ENCODE results near the gene CYSTM1.
A peak's percentile ranks its signal among the peaks of the same experiment; 100 is the strongest.

Gene CYSTM1

DNA sequence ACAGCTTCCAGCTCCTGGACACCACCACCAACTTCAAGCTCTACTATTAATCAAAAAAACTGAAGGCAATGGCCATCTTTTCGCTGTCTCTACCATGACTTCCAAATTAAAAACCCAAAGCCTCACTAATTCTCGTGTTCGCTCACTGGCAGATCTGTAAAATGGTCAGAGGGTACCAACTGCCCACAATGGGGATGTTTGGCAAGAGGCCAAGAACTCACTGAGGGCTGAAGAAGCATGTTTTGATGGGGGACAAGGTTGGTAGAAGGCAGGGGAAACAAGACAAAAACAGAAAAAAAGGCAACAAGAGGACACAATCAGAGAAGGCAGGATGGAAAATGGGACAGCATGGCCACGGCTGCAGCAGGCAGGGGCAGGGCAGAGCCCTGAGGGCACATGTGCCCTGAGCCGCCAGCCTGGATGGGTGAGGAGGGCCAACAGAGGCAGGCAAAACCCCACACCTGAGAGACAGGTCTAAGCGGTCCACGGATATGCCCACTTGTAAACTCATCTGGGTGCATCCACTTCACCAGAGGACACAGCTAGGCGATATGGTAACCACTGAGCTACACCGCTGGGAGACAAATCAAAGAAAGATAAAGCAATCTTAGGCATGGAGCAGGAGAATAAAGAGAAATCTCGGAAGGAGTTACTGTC, 77.6 kb downstream of the CYSTM1 start:
- DNase-seq (ENCODE audit: low spot score) (no peak), FAIRE-seq (no peak)

DNA sequence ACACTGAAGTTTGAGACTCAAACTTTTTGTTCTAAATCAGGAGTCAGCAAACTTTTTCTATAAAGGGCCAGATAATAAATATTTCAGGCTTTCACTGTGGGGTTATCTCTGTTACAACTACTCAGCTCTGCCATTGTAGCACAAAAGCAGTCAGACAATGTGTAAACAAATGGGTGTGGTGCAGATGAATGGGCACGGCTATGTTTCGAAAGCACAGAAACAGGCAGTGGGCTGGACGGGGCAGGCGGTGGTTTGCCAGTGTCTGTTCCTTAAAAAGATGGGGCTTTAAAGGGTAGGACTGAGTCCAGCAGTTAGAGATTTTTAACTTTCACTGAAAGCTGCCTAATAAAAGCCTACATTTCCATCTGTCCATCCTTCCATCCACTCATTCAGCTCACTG, 79.0 kb downstream of the CYSTM1 start:
- no peak for DNase-seq (ENCODE audit: low spot score)
- no peak for FAIRE-seq

DNA sequence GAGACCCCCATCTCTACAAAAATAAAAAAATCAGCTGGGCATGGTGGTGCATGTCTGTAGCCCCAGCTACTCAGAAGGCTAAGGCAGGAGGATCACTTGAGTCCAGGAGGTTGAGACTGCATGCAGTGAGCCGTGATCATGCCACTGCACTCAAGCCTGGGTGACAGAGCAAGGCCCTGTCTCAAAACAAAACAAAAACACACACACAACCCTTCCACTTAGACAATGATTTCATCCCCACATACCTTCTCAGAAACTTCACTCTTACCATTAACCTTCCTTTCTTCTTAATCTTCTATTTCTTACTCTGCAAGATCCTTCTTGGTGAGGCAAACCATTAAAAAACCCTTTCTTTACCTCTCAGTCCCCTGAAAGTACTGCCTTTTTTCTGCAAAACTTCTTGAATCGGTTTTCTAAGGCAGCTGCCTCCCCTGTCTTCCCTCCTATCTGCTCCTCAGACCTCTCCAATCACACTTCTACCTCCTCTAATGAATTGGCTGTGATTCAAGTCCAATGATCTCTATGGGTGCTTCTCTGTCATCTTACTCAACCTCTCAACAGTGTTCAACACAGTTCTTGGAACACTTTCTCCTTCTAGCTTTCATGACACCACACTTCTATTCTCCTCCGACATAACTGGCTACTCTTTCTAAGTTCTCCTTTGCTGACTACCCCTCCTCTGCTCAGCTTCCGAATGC, 80.6 kb downstream of the CYSTM1 start:
- FAIRE-seq (no peak), DNase-seq (ENCODE audit: low spot score) (no peak)

DNA sequence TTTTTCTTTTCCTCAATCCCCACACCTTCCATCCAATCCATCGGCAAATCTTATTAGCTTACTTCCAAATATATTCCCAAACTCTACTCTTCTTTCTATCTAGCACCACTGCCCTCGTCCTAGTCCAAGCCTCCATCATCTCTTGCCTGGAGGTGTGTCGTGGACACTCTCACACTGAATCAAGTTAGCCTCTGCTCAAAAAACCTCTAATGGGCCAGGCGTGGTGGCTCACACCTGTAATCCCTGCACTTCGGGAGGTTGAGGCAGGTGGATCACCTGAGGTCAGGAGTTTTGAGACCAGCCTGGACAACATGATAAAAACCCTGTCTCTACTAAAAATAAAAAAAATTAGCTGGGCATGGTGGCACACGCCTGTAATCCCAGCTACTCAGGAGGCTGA, 81.7 kb downstream of the CYSTM1 start:
- DNase-seq (ENCODE audit: low spot score): no peak
- no peak for FAIRE-seq

DNA sequence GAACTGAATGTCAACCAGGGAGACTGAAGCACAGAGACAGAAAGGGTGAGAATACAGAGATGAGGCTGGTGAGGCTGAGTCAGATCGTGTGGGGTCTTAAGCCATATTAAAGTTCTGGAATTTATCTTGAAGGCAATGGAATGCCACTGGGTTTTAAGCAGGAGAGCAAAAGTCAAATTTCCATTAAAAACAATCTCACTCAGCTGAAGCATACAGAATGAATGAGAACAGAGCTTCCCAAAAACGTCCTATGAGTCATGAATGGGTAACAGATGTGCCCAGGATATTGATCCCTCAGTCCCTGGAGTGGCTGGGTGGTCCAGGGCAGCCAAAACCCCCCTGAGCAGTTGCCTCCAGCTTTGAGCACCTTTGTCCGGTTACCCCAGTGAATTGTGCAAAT, 83.0 kb downstream of the CYSTM1 start:
- DNase-seq (ENCODE audit: low spot score) (no peak), FAIRE-seq (no peak)

DNA sequence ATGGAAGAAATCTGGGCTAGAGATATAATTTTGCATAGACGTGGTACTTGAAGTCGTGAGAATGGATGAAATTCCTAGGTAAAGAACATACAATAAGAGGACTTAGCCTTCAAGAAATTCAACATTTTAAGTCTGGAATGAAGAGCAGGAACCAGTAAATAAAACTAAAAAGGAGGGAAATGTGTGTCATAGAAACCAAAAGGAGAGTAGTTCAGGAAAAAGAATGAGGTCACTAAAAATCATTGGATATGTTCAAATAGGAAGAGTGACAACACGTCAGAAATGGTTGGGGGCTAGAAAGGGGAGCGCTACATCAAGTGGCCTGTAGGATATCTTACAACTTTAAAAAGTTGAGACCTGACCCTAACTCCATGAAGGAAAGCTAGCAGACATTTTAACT, 83.9 kb downstream of the CYSTM1 start:
- DNase-seq (ENCODE audit: low spot score) (no peak), FAIRE-seq (no peak)

DNA sequence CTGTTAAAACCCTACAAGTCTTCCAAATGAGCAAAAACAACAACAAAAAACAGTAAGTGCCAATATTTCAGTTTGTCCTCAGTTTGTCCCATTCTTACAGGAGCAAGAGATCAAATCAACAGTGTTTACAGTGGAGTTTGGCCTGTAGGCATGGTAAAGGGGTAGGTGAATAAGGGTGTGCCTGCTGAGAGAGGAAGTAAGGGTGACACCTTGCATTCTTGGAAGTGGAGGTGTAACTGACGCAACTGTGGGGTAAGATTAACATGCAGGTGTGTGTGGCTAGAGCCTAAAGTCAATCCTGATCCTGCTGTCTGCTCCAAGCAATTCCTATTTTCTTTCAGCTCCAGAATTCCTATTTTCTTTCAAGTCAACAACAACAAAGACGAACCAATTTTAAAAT, 84.5 kb downstream of the CYSTM1 start:
- DNase-seq (ENCODE audit: low spot score): no peak
- no peak for FAIRE-seq

DNA sequence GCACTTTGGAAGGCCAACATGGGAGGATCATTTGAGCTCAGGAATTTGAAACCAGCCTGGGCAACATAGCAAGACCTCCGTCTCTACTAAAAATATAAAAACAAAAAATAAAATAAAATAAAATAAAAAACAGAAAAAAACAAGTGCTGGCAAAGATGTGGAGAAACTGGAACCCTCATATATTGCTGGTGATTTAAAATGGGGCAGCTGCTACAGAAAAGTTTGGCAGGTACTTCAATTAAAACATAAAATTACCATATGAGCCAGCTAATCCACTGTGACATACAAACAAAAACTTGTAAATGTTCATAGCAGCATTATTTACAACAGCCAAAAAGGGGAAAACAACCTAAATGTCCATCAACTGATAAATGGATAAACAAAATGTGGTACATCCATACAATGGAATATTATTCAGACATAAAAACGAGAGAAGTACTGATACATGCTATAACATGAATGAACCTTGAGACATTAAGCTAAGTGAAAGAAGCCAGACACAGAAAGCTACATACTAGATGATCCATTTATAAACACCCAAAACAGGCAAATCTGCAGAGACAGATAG, 85.2 kb downstream of the CYSTM1 start:
- FAIRE-seq: no peak
- no peak for DNase-seq (ENCODE audit: low spot score)

DNA sequence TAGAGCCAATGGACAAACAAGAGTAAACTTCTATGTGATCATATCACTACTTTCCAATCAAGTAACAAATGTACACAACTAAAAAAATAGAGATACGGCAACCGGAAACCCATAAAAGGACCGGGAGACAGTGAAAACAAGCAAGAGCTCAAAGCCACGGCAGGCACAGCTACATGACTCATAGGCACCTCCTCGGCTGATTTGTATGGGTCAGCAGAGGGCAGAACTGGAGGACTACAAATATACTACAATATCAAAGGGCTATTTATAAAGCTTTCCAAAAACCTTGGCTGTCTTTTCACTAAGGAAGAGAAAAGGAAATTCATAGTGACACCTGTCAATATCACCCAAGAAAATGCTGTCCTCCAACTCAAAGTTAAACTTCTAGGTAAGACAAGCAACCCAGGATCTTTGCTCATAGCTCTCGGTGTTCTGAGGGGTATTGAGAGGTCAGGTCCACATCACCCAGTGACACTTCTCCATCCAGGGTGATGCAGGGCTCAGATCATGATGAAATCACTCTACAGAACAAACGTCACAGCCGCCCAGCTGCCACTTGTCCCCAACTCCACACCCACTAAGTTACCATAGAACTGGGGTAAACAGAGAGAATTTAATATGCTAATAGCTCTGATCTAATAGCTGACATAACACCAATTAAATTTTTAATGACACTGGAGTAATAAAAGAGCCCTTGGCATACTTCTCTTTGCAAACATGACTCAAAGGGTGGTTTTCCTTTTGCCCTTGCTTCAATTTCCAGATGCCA, 86.6 kb downstream of the CYSTM1 start:
- peak; percentile 80 for DNase-seq (ENCODE audit: low spot score)
- FAIRE-seq: peak; percentile 86

DNA sequence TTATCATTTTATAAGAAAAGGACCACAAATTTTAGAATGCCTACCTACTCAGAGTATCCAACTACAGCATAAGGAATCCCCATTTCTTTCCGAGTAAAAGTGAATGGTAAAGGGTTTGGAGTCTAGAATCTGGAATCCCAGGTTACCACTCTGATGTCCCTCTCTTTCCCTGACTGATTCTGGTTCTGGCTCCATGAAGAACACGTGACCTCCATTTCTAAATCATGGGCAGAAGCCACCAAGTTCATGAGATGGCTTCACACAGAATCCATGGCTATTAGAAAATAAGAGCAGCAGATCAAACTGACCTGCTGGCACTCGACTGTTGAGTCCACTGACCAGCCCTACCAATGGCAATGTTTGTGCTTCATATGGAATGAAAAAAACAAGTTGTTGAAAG, 87.2 kb downstream of the CYSTM1 start:
- no peak for FAIRE-seq
- no peak for DNase-seq (ENCODE audit: low spot score)

DNA sequence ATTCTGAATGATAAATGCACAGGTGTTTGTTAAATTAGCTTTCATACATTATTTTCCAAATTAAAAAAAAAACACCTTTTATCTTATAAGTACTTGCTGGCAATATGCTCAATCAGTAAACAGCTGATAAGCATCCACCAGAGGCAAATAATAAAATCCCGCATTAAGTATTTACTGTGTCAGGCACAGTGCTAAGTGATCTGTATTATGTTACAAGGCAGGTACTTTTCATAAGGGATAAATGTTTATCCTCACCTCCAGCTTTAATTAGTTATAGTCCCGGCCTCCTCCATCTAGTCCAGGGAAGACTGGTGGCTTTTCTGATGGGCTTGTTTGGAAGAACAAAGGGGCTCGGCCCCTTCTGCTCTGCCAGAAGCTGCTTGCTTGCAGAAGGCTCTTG, 87.9 kb downstream of the CYSTM1 start:
- FAIRE-seq: no peak
- no peak for DNase-seq (ENCODE audit: low spot score)

DNA sequence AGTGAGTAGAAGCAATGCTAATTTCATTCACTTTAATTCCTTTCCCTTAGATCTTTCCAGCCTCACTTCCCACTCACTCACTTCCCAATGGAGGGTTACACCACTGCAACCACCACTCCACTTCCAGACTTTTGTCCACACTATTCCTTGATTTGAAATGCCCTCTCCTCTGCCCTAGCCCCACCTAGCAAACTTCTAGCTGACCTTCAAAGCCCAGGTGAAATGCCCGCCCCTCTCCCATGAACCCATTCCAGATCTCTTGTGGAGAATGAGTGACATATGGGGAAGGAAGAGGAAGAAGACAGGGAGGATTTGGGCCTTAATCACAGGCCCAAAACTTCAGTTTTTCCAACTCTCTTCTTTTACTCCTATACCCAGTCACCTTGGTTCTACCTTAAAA, 90.9 kb downstream of the CYSTM1 start:
- FAIRE-seq (no peak), DNase-seq (ENCODE audit: low spot score) (no peak)

DNA sequence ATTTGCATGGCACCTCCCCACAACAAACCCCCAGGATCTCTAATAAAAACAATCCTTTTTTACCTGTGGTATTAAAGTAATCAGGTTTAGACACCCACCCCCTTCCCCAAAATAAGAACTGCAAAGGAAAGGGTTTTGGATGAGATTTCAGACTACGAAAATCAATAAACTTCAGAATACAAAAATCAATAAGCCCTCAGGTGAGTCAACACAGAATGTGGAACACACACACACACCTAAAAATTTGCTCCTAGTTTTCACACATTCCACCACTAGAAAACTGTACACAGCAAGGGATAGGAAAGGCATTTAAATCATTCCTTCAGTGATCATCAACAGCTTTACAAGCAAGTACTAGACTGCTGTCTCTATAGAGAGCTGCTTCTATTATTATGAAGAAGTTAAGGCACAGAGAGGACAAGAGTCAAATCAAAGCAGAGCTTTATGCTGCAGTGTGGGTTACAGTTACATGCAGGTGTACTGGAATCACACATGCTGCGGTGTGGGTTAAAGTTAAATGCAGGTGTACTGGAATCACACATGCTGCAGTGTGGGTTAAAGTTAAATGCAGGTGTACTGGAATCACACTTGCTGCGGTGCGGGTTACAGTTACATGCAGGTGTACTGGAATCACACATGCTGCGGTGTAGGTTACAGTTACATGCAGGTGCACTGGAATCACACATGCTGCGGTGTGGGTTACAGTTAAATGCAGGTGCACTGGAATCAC, 91.6 kb downstream of the CYSTM1 start:
- FAIRE-seq: no peak

DNA sequence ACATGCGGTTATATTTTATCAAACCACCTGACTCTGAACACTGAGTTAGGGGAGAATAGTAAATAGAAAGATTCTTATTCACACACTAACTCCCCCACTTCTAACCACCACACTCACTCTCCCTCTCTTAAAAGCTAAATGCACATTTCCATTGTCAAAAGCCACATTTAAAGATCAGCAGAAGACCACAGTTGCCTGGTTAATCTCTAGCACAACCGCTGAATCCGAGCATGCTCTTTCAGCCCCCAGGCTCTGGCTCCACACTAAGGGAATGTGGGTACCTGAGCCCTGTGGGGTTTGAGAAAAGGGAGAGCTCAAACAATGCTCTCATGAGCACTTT, 92.2 kb downstream of the CYSTM1 start:
- DNase-seq (ENCODE audit: low spot score) (no peak), FAIRE-seq (no peak)

More for the DNA sequence above, 91.6 kb downstream of the CYSTM1 start:
- DNase-seq (ENCODE audit: low spot score): no peak

DNA sequence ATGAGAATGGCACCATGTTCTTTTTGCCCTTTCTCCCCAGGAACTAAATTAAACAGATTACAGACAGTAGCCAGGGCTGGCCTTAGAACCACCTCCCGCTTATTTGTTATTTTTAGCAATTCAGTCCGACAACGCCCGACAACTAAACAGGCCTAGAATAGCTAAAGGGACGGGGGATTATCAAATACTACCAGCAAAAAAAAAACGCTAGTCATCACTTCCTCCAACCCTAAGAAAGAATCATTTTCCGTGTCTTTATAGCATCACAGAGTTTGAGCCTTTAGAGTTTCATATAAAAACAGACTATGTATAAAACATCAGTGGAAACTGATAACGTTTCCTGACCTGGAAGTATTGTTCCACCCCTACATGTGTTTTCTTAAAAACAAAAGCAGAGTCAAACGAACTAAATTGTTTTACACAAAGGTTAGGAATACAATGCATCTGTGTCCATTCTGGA, 92.6 kb downstream of the CYSTM1 start:
- no peak for FAIRE-seq
- no peak for DNase-seq (ENCODE audit: low spot score)

DNA sequence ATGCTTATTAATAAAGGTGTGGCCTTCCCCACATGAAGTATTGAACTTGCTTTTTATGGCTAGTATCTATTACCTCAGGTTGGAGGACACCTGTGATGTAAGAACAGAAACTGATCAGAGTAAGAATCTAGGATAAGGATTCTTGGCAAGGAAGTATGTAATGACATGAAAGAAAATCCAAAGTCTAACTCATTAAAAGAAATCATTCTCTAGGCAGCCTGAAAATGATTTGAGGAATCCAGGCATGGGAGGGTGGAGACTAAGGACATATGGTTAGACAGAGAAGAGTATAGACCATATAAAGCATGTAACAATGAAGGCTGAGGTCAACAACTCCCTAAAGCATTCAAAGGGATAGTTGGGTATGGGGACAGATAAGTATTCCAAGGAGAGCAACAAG, 95.0 kb downstream of the CYSTM1 start:
- DNase-seq (ENCODE audit: low spot score): no peak
- FAIRE-seq: no peak

DNA sequence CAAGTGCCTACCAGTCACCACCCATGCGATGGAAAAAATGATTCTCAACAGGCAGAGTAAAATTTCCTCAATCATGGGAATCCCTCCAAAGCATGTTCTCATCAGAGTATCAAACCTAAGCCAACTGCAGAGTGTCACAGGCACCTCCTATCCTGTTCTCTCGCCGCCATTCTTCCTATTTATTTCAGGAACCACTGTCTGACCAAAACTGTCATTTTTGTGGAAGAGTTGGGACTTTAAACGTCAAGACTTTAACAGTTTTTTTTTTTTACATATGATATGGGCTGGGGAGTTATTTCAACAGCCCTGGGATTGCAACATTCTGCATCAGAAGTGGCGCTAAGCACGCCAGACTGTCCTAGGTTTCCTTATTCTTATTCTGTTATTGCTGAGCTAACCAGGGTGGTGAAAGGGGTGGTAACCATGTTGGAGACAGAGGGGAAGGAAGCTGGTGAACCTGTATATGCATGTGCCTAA, 98.5 kb downstream of the CYSTM1 start:
- FAIRE-seq (no peak), DNase-seq (ENCODE audit: low spot score) (no peak)

DNA sequence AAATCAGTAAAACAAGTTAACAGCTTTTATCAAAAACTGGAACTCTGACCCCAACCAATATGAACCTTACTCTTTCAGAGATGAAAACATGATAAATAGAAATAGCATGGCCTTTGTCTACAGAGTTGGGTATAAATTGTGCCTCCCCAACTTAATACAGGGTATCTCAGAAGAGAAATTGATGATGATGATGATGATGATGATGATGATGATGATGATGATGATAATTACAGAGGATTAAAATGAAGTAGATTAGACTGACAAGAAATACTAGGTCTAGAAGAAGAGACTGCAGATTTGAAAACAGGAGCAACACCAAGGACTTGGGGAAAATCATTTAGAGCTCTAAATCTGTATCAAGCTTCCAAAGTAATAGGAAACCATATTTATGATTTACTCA, 100.8 kb downstream of the CYSTM1 start:
- DNase-seq (ENCODE audit: low spot score): no peak
- FAIRE-seq: no peak

DNA sequence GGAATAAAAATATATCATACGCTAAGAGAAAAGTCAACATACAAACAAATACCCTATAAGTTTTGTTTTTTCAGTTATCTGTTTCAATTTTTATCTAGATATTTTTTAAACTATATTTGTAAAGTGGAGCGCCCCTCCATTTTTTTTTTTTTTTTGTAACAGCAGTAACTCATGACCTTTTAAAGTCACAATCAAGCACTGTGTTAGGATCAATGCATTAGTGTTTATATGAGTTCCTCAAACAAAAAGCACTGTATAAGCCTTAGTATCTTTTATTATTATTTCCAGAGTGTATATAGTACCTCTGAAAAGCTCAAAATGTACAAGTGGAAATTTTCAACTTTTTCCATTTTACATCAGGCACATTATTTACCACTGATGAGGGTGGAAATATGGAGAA, 107.3 kb downstream of the CYSTM1 start:
- DNase-seq (ENCODE audit: low spot score): no peak
- FAIRE-seq: no peak

DNA sequence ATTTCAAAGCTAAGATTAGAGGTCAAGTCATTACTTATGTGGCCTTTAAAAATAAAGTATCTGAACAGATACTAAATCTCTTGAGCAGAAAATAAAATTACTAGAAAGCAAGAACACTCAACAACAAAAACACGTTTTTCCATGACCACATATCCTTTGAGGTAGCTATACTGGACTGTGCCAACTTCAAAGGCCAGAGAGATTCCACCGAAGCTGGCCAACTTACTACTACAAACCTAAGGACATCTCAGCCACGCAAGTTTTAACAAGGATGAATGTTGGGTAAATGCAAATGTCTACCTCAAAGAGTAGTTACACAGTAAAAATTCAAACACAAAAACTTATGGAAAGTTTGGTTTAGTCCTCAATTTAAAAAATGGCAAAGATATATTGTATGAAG, 109.0 kb downstream of the CYSTM1 start:
- DNase-seq (ENCODE audit: low spot score) (no peak), FAIRE-seq (no peak)

DNA sequence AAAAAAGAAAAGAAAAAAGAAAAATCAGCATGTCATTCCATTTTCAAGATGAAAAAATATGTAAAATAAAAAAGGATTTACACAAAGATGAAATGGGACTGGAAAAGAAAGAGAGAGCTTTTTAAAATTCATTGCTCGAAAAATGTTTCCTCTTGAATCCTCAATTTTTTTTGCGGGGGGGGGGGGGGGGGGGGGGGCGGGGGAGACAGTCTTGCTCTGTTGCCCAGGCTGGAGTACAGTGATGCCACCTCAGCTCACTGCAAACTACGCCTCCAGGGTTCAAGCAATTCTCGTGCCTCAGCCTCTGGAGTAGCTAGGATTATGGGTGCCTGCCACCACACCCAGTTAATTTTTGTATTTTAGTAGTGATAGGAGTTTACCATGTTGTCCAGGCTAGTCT, 111.4 kb downstream of the CYSTM1 start:
- no peak for DNase-seq (ENCODE audit: low spot score)
- no peak for FAIRE-seq

All from RCC 7860 (cell line).